Activated CD4-positive, alpha-beta T cell treated with anti-CD3 and anti-CD28 coated beads, Interleukin-2, Interleukin-4, amounts not matched to agents 100 ng/mL and 50 ng/mL, durations not matched to agents 16 hours and 8 hours (primary cell): ENCODE measurements around the gene CAMTA1.
A peak's percentile ranks its signal among the peaks of the same experiment; 100 is the strongest.

ENCODE experiments used
- DNase-seq: peaks from one replicate; pipeline ENCODE4 v3.0.0-alpha.2; 2020; ENCODE audit warnings: low spot score

The CAMTA1 gene

GRCh38 chr1:7659514-7659913 is 874.3 kb downstream of the CAMTA1 start:
- DNase-seq = no peak

GRCh38 chr1:7663451-7664146 is 878.3 kb downstream of the CAMTA1 start:
- DNase-seq = no peak

GRCh38 chr1:7664147-7664892 is 879.1 kb downstream of the CAMTA1 start:
- DNase-seq = no peak

- DNase-seq = no peak
Observed at GRCh38 chr1:7664893-7665250, 879.6 kb downstream of the CAMTA1 start.

DNA sequence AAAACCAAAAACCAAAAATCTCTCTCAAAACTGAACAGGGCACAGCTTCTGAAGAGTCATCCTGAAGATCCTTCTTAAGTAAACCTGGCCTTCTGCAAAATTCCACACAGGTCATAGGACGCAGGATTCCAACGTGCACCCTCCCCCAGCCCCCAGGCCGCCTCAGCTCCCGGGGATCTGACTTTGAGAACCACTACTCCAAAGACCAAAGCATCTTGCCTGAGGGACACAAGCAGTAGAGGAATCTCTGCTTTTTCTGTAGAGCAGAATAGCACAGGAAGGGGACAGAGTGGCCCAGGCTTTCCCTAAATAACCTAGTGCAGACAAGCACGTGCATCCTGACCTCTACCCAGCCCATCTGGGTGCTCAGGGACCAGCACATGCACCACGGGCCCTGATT is 881.0 kb downstream of the CAMTA1 start:
- DNase-seq = no peak

DNA sequence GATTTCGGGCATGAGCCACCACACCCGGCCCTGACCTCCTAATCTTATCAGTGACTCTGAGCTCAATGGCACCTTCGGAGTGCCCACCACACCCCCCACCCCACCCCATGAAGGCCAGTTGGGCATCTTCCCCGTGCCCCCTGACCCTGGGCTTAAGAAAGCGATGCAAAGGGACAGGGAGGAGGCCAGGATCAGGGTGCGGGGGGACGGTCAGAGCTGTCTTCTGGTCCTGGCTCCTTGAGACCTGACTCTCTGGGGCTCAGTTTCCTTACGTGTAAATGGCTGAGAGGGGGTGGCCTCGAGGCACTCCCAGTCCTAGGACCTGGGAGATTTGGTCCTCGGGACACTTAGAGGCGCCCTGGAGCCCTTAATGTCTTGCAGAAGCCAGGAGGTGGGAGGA is 881.9 kb downstream of the CAMTA1 start:
- DNase-seq = no peak

GRCh38 chr1:7667625-7668218 is 882.5 kb downstream of the CAMTA1 start:
- peak; percentile 86 for DNase-seq

GRCh38 chr1:7669559-7670311 is 884.5 kb downstream of the CAMTA1 start:
- peak; percentile 49 for DNase-seq

DNA sequence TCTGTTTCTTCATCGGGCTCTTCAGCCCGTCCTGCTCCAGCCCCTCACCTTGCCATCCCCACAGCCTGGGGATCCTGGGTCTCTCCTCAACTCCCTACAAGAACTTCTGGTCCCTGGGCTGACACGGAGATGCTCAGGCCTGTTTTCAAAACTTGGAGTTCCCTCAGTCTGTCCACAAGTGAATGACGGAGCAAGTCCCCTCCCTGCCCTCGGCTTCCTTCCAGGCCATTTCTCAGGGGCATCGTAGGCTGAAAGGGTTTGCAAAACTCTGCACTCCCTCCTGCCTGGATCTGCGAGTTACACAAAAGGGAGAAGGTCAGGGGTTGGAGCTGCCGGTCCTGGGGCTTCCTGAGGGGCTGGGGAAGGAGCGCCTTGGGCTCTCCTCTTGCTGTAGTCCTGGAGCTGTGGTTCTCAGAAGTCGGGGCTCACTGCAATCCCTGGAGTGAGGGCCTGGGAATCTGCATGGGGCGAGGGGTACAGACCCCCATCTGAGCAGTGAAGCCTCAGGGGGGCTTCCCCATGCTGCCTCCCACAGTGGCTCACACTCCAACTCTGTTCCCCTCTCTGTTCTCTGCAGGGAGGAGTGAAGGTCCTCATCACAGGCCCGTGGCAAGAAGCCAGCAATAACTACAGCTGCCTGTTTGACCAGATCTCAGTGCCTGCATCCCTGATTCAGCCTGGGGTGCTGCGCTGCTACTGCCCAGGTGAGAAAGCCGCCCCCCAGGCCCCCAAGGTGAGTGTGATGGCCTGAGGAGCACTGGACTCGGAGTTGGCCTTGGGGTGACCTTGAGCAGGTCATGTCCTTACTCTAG is 885.3 kb downstream of the CAMTA1 start:
- DNase-seq = no peak

GRCh38 chr1:7671146-7671465 is 885.9 kb downstream of the CAMTA1 start:
- DNase-seq = no peak

- no peak for DNase-seq
Observed at GRCh38 chr1:7671676-7672075, 886.4 kb downstream of the CAMTA1 start.

GRCh38 chr1:7672864-7673263 is 887.6 kb downstream of the CAMTA1 start:
- no peak for DNase-seq

GRCh38 chr1:7674972-7675371 is 889.7 kb downstream of the CAMTA1 start:
- DNase-seq = no peak

DNA sequence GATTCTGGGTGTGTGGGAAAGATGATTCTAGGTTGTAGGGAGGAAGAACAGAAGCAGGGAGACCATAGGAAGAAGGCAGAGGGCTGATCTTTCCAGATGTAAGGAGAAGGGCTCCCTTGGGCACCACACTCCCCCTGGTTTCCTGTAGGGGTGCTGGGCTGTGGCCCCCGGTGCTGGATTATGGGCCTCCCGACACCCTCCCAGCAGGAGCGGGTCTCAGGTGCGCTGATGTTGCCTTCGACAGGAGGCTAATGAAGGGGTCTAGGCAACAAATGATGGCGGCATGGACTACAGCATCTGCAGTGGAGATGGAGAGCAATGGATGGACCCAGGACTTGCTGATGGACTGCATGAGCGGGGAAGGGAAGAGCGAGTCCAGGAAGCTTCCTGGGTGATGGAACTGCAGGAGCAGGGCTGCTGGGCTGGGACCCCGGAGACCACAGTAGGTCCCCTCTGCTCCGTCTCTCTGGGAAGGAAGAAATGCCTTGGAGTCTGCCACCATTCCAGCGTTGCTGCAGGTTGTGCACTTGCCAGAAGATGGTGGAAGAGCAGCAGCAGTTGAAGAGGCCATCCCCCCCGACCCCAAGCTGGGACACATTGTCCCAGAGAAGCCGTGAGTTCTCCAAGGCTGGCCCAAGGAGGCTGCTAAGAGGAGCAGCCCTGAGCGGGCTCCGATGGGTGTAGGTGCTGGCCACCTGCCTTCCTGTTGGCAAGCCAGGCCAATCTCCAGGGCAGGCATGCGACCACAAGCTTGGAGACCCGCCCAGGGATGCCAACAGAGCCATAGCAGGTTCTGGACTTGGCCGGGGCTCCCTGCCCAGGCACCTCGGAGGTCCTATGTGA is 890.4 kb downstream of the CAMTA1 start:
- DNase-seq = no peak

DNA sequence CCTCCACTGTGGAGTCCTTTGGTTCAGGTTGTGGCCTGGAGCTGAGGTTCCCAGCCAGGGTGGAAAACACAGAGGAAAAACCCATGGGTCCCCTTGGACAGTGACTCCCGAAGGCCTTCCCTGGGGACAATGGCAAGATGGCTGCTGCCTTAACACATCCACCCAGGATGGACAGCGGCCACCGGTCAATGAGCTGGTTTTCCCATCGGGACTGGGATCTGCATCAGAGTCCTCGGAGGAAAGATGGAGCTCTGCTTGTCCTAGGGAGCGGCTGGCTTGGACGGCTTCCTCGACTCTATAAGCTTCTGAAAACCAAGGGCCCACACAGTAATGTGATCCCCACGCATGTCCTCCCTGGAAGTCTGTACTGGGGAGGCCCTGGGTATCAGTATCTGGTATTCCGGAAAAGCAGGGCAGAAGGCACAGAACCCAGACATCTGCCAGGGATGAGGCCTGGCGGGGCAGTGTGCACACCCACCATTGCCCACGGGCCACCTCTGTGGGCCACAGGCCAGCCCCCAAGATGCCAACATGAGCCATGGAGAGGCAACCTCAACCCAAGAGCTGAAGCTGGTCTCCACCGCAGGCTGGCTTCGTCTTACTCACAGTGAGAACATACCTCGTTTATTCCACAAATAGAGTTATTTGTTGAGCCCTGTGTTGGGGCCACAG is 891.2 kb downstream of the CAMTA1 start:
- DNase-seq = no peak

DNA sequence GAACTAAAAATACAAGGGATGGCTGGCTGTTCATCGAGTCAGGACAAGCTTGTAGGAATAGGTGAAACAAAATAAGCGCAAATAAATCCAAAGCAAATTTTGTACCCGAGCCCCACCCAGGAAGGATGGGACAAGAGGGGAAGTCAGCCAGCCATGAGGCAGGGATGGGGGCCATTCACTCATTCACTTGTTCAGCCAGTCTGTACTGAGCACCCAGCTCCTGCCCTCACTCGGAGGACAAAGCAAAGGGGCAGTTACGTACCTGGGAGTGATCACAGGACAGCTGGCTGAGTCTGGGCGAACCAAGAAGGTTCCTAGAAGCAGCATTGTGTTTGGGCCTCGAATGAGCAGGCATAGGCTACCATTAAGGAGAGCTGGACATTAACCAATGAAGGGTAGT is 891.9 kb downstream of the CAMTA1 start:
- DNase-seq = no peak

- no peak for DNase-seq
Observed at GRCh38 chr1:7677815-7678214, 892.6 kb downstream of the CAMTA1 start.

- no peak for DNase-seq
Observed at GRCh38 chr1:7678491-7679158, 893.4 kb downstream of the CAMTA1 start.

GRCh38 chr1:7679159-7679872 is 894.1 kb downstream of the CAMTA1 start:
- no peak for DNase-seq
